HepG2 (cell line): ENCODE measurements around the gene EAF1.

Source experiments
- NFIC ChIP-seq: IDR thresholded peaks from 2 replicates; pipeline ENCODE4 v1.6.1; 2012; ENCODE audit warnings: mild to moderate bottlenecking, low read length, inconsistent platforms
- POLR2A ChIP-seq, 2 experiments: IDR thresholded peaks; 2 replicates each; pipeline ENCODE4 v1.6.1; 2011; ENCODE audit warnings: low read depth in 2 of 2, low read length in 2 of 2, mild to moderate bottlenecking in 1 of 2, moderate library complexity in 1 of 2; ENCODE audit not compliant: insufficient read depth in 1 of 2
- ZNF841 ChIP-seq: sonication (generic); formaldehyde crosslinking; IDR thresholded peaks from 2 replicates; pipeline ENCODE4 v1.8.1; 2023; ENCODE audit warnings: missing genetic modification reagents, borderline replicate concordance
- ZSCAN21 ChIP-seq: sonication (generic); formaldehyde crosslinking; IDR thresholded peaks from 2 replicates; pipeline ENCODE4 v1.8.0; 2022; ENCODE audit warnings: mild to moderate bottlenecking, missing genetic modification reagents, moderate library complexity, borderline replicate concordance

GRCh38 chr3:15462451-15462850, 35.1 kb downstream of the EAF1 start:
- TF ChIP-seq ZNF841 (CRISPR knock-in tag) = no peak
- TF ChIP-seq ZSCAN21 (CRISPR knock-in tag) = no peak
- TF ChIP-seq POLR2A (IDR thresholded peaks at IDR 0.05; ENCODE audit: insufficient read depth in 1 of 2, low read depth in 2 of 2, low read length in 2 of 2) = no peak
- no peak for TF ChIP-seq NFIC
